GM12891 (cell line): ENCODE measurements around the gene WWP2.

Experiments
- POLR2A ChIP-seq: IDR thresholded peaks from 2 replicates; pipeline ENCODE4 v1.6.1; 2011; ENCODE audit warnings: low read depth, low read length, control low read depth
- POLR2AphosphoS5 ChIP-seq: IDR thresholded peaks from 2 replicates; pipeline ENCODE4 v1.6.1; 2011; ENCODE audit warnings: low read depth, low read length, control low read depth
- POU2F2 ChIP-seq: IDR thresholded peaks from 2 replicates; pipeline ENCODE4 v1.6.1; 2011; ENCODE audit warnings: low read depth, mild to moderate bottlenecking, control low read depth, low read length, moderate library complexity
- TAF1 ChIP-seq: IDR thresholded peaks from 2 replicates; pipeline ENCODE4 v1.6.1; 2011; ENCODE audit warnings: low read depth, low read length, control low read depth

DNA sequence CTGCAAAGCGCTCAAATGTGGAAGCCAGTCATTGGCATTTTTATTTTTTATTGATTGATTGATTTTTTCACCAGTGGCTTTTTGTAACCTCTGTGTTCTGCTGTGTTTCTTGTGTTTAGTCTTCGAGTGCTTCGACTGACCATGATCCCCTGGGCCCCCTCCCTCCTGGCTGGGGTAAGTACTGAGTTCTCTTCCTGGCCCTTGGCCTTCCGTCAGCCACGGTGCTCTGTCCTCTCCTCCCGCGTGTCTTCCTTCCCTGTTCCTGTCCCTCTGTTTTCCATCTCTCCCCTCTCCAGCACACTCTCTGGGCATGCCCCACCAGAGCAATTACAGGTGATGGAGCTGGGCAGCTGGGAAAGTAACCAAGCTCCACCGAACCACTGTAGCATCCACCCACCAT is 163.2 kb downstream of the WWP2 start:
- TF ChIP-seq TAF1 (no peak), POLR2AphosphoS5 (no peak), POU2F2 (no peak), POLR2A (no peak)
